Psoas muscle (tissue), 8 donors: ENCODE data around the gene ABCG1. TPM values are rescaled to one million over a fixed set of nuclear protein-coding genes. Genes with fewer than 3 reads are reported as not detected.

Experiments used
- ATAC-seq, 4 donors: fragments of 200-7000 bp; cut with Tn5 transposase; one replicate each; pipeline ENCODE4 v1.9.1; 2020; ENCODE audit warnings: moderate library complexity in 3 of 4, mild to moderate bottlenecking in 2 of 4
- DNase-seq, 2 donors: peaks; one replicate each; pipeline ENCODE4 v3.0.0-alpha.2; 2020
- H3K27ac ChIP-seq: fragments of 200-600 bp; one replicate; pipeline ENCODE4 v1.8.0; 2022
- H3K27me3 ChIP-seq, 3 donors: fragments of 200-600 bp in 1 of 3; one replicate each; pipeline versions ENCODE4 v1.6.1 to v1.8.0; 2013 to 2022; ENCODE audit warnings: low read length in 2 of 3, mild to moderate bottlenecking in 2 of 3, moderate library complexity in 1 of 3; ENCODE audit not compliant: insufficient read depth in 3 of 3
- H3K36me3 ChIP-seq, 2 donors: fragments of 200-600 bp in 1 of 2; one replicate each; pipeline versions ENCODE4 v1.6.1 to v1.8.0; 2013 to 2022; ENCODE audit warnings: low read depth in 1 of 2, mild to moderate bottlenecking in 1 of 2, moderate library complexity in 1 of 2; ENCODE audit not compliant: insufficient read depth in 1 of 2
- H3K4me1 ChIP-seq: fragments of 200-600 bp; one replicate; pipeline ENCODE4 v1.8.0; 2022
- H3K4me3 ChIP-seq: fragments of 200-600 bp; one replicate; pipeline ENCODE4 v1.8.0; 2022; ENCODE audit warnings: mild to moderate bottlenecking
- H3K9me3 ChIP-seq: fragments of 200-600 bp; one replicate; pipeline ENCODE4 v1.8.0; 2022
- WGBS, 3 donors: extraction: QIAGEN DNeasy Blood & Tissue Kit; methylation state at CpG; one replicate each; pipeline versions ENCODE4 v1.1.6 to v1.1.7; 2013; 5-methylcytosine and 5-hydroxymethylcytosine counted together
- intact Hi-C, 2 donors: fragments of 100-400 bp; cut with DNase I; formaldehyde crosslinking; loops; one replicate each; pipeline versions ENCODE4 v1.11.0 to v1.14.2; 2022
- long read RNA-seq, 2 donors: library from polyadenylated mRNA; unstranded; transcript quantifications; one replicate each; pipeline ENCODE4 v2.0.0, GENCODE V29; 2021
- polyA plus RNA-seq, 3 donors: library from polyadenylated mRNA; stranded (reverse); fragments of 200-250 nt; gene quantifications; one replicate each; pipeline ENCODE4 v1.2.3, GENCODE V29; 2013
- total RNA-seq, 4 donors: library from RNA; stranded (reverse); fragmentation: NEBNext Ultra II Directional in 2 of 4; extraction: Animal tissue kit (Norgen Biotek cat#: 25700) in 2 of 4; gene quantifications; one replicate each; pipeline versions ENCODE4 v1.2.1 to v1.2.4, GENCODE V29; 2021 to 2023
- TF ChIP-seq, protein P1 (sequence below): fragments of 200-600 bp; IDR thresholded peaks from one replicate; pipeline ENCODE4 v1.8.0; 2022; ENCODE audit warnings: antibody characterized with exemption
- donor health status: healthy with polysubstance abuse.
- donor health status: DM: no; HTN: no; CAD: no; lungs with moderate emphysema.
- donor health status: Bipolar disorder and iron deficiency.
- donor health status: healthy.
- donor health status: DM: yes; HTN: yes; CAD: no.
- donor health status: DM: no; HTN: no; CAD: no.
- donor health status: DM: no; HTN: no; CAD: no.
- donor health status: DM: yes; HTN: yes; CAD: no.

ABCG1 gene
- total RNA-seq (10 to 100 TPM in 2 of 4 donors, 1 to 10 TPM in 2; 4.4 to 35.8 (median 16.6) TPM), polyA plus RNA-seq (1 to 10 TPM; 2.9 to 3.5 (median 3.5) TPM)
- long read RNA-seq, donor 1, transcript ABCG1-205 (15 exons, 2,998 nt), result major isoform, 31 of 66 reads
- long read RNA-seq, donor 1, transcript ABCG1-203 (15 exons, 3,034 nt), result minor isoform, 28 of 66 reads
- long read RNA-seq, donor 1, partial matches to known transcripts, result 5 of 66 reads
- long read RNA-seq, donor 1, other reads (novel, unspliced or antisense), result 2 of 66 reads
- long read RNA-seq, donor 2, transcript ABCG1-203 (15 exons, 3,034 nt), result major isoform, 14 of 28 reads
- long read RNA-seq, donor 2, transcript ABCG1-205 (15 exons, 2,998 nt), result minor isoform, 9 of 28 reads
- long read RNA-seq, donor 2, partial matches to known transcripts, result 2 of 28 reads
- long read RNA-seq, donor 2, other reads (novel, unspliced or antisense), result 2 of 28 reads

DNA sequence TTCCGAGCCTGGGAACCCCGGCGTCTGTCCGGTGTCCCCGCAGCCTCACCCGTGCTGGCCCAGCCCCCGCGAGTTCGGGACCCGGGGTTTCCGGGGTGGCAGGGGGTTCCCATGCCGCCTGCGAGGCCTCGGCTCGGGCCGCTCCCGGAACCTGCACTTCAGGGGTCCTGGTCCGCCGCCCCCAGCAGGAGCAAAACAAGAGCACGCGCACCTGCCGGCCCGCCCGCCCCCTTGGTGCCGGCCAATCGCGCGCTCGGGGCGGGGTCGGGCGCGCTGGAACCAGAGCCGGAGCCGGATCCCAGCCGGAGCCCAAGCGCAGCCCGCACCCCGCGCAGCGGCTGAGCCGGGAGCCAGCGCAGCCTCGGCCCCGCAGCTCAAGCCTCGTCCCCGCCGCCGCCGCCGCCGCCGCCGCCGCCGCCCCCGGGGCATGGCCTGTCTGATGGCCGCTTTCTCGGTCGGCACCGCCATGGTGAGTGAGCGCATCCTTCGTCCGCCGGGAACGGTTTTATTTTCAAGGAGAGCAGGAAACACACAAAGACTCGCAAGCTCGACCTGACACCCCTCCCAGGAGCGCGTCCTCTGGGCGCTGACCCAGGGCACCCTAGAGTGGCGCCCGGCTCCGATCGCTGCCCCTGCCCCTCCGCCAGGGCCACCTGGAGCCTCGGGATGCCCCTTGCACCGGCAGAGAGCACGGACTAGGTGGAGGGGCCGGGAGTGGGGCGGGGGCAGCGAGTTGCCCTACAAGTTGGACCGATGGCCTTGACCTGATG, at the start of gene ABCG1:
ABCG1 (plus strand) TSS at position 305 of the 770 bp plus-strand sequence; CDS start at position 428, 123 bp downstream.
- Histone ChIP-seq H3K4me1 (peaks cover 15% of the 10 kb centered on the region), H3K27me3 (peaks cover 0 to 2% (median 0%) of the 10 kb centered on the region in 3 donors), H3K4me3 (peak within 1 kb of the TSS; percentile 92), H3K36me3 (no peaks in the 10 kb centered on the region), H3K9me3 (no peaks in the 10 kb centered on the region), H3K27ac (peak within 1 kb of the TSS; percentile 73)
- peak; percentile 56 to 71 (median 62) for ATAC-seq
- TF ChIP-seq, protein P1, sequence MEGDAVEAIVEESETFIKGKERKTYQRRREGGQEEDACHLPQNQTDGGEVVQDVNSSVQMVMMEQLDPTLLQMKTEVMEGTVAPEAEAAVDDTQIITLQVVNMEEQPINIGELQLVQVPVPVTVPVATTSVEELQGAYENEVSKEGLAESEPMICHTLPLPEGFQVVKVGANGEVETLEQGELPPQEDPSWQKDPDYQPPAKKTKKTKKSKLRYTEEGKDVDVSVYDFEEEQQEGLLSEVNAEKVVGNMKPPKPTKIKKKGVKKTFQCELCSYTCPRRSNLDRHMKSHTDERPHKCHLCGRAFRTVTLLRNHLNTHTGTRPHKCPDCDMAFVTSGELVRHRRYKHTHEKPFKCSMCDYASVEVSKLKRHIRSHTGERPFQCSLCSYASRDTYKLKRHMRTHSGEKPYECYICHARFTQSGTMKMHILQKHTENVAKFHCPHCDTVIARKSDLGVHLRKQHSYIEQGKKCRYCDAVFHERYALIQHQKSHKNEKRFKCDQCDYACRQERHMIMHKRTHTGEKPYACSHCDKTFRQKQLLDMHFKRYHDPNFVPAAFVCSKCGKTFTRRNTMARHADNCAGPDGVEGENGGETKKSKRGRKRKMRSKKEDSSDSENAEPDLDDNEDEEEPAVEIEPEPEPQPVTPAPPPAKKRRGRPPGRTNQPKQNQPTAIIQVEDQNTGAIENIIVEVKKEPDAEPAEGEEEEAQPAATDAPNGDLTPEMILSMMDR, result no peak
- intact Hi-C loops, result no loop called here
- DNase-seq, result peak; percentile 49 to 63
- 0 to 1% (median 0%) methylated on average over 57 to 83 of the region's 83 CpGs for WGBS, 3 donors

DNA sequence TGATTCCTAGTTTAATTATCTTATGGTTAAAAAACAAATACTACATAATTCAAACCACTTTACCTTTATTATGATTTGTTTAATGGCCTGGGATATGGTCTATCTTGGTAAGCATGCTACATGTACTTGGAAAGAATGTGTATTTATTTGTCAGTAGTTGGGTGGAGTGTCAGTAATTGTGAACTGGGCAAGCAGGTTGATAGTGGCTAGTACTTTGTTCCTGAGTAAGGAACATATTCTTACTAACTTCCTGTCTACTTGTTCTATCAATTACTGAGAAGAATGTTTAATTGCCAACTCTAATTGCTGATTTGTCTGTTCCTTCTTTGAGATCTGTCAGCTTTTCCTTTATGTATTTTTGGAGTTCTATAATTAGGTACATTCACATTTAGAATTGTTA, 49.2 kb upstream of the ABCG1 start:
- Histone ChIP-seq H3K4me3 (no peak overlapping the region), H3K27me3 (no peaks in the 10 kb centered on the region), H3K4me1 (no peaks in the 10 kb centered on the region), H3K27ac (no peak overlapping the region), H3K36me3 (no peaks in the 10 kb centered on the region), H3K9me3 (no peaks in the 10 kb centered on the region)
- ATAC-seq (no peak), DNase-seq (no peak)
- intact Hi-C loops, result no loop called here
- TF ChIP-seq, protein P1, result no peak

DNA sequence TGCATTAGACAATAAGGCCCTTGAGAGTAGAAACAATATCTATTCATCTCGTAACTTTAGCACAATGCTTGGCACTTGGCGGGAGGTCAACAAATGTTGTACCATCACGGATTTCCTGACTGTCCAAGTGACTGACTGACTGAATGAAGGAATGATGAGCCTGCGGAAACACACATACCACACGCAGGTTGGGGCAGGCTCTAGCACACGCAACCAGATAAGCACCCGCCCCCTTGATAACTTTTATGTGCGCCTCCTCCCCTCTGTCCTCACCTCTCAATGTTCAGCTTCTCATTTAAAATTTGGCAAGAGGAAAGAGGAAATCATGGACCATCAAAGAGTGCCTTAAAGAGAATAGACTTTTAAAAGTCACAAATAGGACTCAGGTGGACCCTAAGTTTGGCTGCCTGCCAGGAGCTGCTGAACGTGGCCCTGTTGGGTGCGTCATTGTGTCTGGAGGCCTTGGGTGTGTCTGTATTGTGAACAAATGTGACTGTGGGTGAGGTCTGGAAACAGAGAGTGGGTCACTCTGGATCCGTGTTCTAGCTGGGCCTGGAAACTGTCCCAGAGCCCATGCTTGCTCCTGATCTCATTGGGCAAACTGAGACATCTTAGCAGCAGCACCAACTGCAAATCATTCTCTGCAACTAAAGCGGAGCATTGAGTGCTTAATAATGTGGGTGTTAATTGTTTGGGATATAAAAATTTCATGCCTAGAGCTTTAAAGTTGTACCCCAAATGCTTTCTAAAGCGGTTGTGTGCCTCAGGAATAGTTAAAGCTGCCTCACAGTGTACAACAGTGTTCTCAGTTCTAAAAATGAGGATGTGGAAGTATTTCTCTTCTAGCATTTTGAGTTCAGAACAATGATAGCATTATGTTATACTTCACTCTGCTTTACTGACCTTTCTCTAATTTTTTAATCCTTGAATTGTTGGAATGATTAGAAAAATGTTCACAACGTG, 47.6 kb upstream of the ABCG1 start:
- TF ChIP-seq, protein P1, result no peak
- WGBS, 3 donors, result 66 to 72% (median 68%) methylated on average over 14 of the region's 14 CpGs
- ATAC-seq (peak in 1 of 4 donors; percentile 37), DNase-seq (peak in 1 of 2 donors; percentile 43)
- intact Hi-C loops, result no loop called here
- Histone ChIP-seq H3K27ac (no peak overlapping the region), H3K4me3 (no peak overlapping the region), H3K36me3 (no peaks in the 10 kb centered on the region), H3K4me1 (no peaks in the 10 kb centered on the region), H3K9me3 (no peaks in the 10 kb centered on the region), H3K27me3 (no peaks in the 10 kb centered on the region)

DNA sequence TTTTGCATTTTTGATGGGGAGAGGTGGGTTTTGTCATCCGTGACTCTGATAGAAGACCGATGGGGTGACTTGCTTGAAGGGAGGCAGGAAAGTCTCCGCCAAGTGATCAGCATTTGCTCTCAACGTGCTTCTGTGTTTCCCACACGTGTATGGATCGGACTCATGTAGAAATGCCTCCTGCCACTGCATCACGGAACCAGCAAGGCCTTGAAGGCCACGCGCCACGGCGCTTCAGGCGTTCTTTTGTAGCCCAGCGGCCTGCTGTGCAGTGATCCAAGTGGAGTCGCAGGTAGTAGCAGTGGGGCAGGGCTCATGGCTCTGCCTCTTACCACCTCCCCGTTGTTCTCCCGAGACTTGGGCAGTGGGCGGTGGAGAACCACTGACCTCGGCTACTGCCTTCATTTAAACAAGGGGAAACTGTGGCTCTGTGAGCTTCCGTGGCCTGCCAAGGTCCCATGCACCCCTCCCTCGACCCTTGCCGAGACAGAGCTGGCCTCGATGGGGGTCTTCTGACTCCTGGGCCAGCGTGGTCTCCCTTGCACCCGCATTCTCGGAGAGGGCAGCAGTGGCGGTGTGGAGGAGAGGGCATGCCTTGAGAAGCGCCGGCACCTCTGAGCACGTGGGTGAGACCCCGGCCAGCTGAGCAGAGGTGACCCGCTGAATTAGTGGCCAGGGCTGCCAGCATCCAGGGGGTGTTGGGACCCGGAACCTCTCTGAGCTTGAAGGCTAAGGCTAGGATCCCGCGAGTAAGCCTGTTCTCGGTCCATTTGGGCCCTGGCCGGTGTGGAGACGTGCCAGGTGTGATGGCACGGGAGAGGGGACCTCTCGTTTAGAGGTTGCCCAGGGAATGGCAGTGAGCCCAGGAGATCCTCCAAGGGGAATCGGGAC, 46.1 kb upstream of the ABCG1 start:
- no peaks in the 10 kb centered on the region for H3K4me1 ChIP-seq
- 81 to 87% (median 82%) methylated on average over 40 of the region's 40 CpGs for WGBS, 3 donors
- no peak for DNase-seq
- intact Hi-C loops, result no loop called here
- H3K9me3 ChIP-seq, result no peaks in the 10 kb centered on the region
- no peak overlapping the region for H3K4me3 ChIP-seq
- TF ChIP-seq, protein P1, result no peak
- no peaks in the 10 kb centered on the region for H3K27me3 ChIP-seq
- no peak overlapping the region for H3K27ac ChIP-seq
- no peak for ATAC-seq
- no peaks in the 10 kb centered on the region for H3K36me3 ChIP-seq
